ENCODE data around the gene NPHP4. TPM values are rescaled to one million over a fixed set of nuclear protein-coding genes. Genes with fewer than 3 reads are reported as not detected.

Gene NPHP4
- total and polyA plus RNA-seq, 7 donors: 1.3 to 2.8 (median 1.8) TPM

GRCh38 chr1:5864256-5864655 lies 128.0 kb downstream of the NPHP4 start:
- 94 to 98% (median 95%) methylated on average over 12 to 16 of the region's 16 CpGs for WGBS, 3 donors

GRCh38 chr1:5863238-5863637 lies 129.0 kb downstream of the NPHP4 start:
- Histone ChIP-seq H3K36me3 (ENCODE audit: insufficient read depth in 1 of 2, low read depth in 1 of 2) (peaks cover 0 to 3% of the 10 kb centered on the region in 2 donors), H3K27ac (no peak overlapping the region), H3K27me3 (ENCODE audit: insufficient read depth in 3 of 3, low read length in 2 of 3) (no peaks in the 10 kb centered on the region), H3K9me3 (no peaks in the 10 kb centered on the region), H3K4me1 (no peaks in the 10 kb centered on the region), H3K4me3 (no peak overlapping the region)
- DNase-seq (no peak), ATAC-seq (no peak)
- TF ChIP-seq CTCF (IDR thresholded peaks at IDR 0.05): no peak
- intact Hi-C loops (cut with DNase I): loop anchor here in 1 of 2 donors (10.0 kb wide), 1 partner anchor 1622 kb away; no protein-coding TSS in a partner anchor
- 91 to 94% (median 91%) methylated on average over 17 of the region's 17 CpGs for WGBS, 3 donors

More at GRCh38 chr1:5864256-5864655, 128.0 kb downstream of the NPHP4 start:
- Histone ChIP-seq H3K36me3 (ENCODE audit: insufficient read depth in 1 of 2, low read depth in 1 of 2) (peaks cover 0 to 3% of the 10 kb centered on the region in 2 donors), H3K27ac (no peak overlapping the region), H3K9me3 (no peaks in the 10 kb centered on the region), H3K4me1 (no peaks in the 10 kb centered on the region), H3K4me3 (no peak overlapping the region), H3K27me3 (ENCODE audit: insufficient read depth in 3 of 3, low read length in 2 of 3) (no peaks in the 10 kb centered on the region)
- no peak for ATAC-seq
- DNase-seq: no peak
- no peak for TF ChIP-seq CTCF (IDR thresholded peaks at IDR 0.05)
- intact Hi-C loops (cut with DNase I): loop anchor here in 1 of 2 donors (10.0 kb wide), 1 partner anchor 1621 kb away; no protein-coding TSS in a partner anchor

- Histone ChIP-seq H3K4me3 (no peak overlapping the region), H3K27ac (no peak overlapping the region), H3K27me3 (ENCODE audit: insufficient read depth in 3 of 3, low read length in 2 of 3) (no peaks in the 10 kb centered on the region), H3K4me1 (no peaks in the 10 kb centered on the region), H3K9me3 (no peaks in the 10 kb centered on the region), H3K36me3 (ENCODE audit: insufficient read depth in 1 of 2, low read depth in 1 of 2) (peaks cover 0 to 3% of the 10 kb centered on the region in 2 donors)
- ATAC-seq (no peak), DNase-seq (no peak)
- 86 to 88% (median 87%) methylated on average over 27 of the region's 27 CpGs for WGBS, 3 donors
- intact Hi-C loops (cut with DNase I): loop anchor here in 1 of 2 donors (10.0 kb wide), 1 partner anchor 1623 kb away; no protein-coding TSS in a partner anchor
- TF ChIP-seq CTCF (IDR thresholded peaks at IDR 0.05): no peak
These were observed 130.1 kb downstream of the NPHP4 start for GRCh38 chr1:5861871-5862825.

GRCh38 chr1:5860277-5860676 lies 131.9 kb downstream of the NPHP4 start:
- H3K4me1 ChIP-seq: no peaks in the 10 kb centered on the region
- TF ChIP-seq CTCF (IDR thresholded peaks at IDR 0.05): no peak
- DNase-seq: no peak
- intact Hi-C loops (cut with DNase I): loop anchor here in 1 of 2 donors (10.0 kb wide), 1 partner anchor 1625 kb away; no protein-coding TSS in a partner anchor
- no peak overlapping the region for H3K4me3 ChIP-seq
- H3K27ac ChIP-seq: no peak overlapping the region
- no peaks in the 10 kb centered on the region for H3K9me3 ChIP-seq
- H3K36me3 ChIP-seq (ENCODE audit: insufficient read depth in 1 of 2, low read depth in 1 of 2): peaks cover 0 to 3% of the 10 kb centered on the region in 2 donors
- H3K27me3 ChIP-seq (ENCODE audit: insufficient read depth in 3 of 3, low read length in 2 of 3): no peaks in the 10 kb centered on the region
- WGBS, 3 donors: 87 to 90% (median 88%) methylated on average over 19 of the region's 19 CpGs
- no peak for ATAC-seq
